ENCODE results near the gene GCFC2.
A peak's percentile ranks its signal among the peaks of the same experiment; 100 is the strongest.

GCFC2 gene

GRCh38 chr2:75710577-75711253, at the start of gene GCFC2:
TSS of gene GCFC2 (minus strand) at chr2:75710915. CDS start at chr2:75710855, 60 bp downstream.
- Histone ChIP-seq H3K36me3 (0 out of 22 replicates have a peak, but pooled peaks cover 0 to 6% (median 0%) of the 10 kb centered on the region in 11 experiments), H3K4me3 (peak within 1 kb of the TSS; percentile 54 to 71 (median 64)), H3K27me3 (no peaks in the 10 kb centered on the region), H3K4me2 (peak within 1 kb of the TSS; percentile 51 to 73 (median 65)), H3K9ac (peak within 1 kb of the TSS; percentile 78 to 86 (median 83)), H4K20me1 (no peaks in the 10 kb centered on the region), H3K9me3 (replicated peaks in 1 of 11) (peaks cover 0 to 25% (median 14%) of the 10 kb centered on the region in 11 experiments; a peak in 18 of 22 replicates), H3K27ac (peak within 1 kb of the TSS; percentile 74 to 87 (median 86)), H3K4me1 (peaks cover 0 to 15% (median 5%) of the 10 kb centered on the region in 10 experiments; a peak in 10 of 20 replicates)
- no peak for TF ChIP-seq Cebpa-rat (IDR thresholded peaks at IDR 0.05)

DNA sequence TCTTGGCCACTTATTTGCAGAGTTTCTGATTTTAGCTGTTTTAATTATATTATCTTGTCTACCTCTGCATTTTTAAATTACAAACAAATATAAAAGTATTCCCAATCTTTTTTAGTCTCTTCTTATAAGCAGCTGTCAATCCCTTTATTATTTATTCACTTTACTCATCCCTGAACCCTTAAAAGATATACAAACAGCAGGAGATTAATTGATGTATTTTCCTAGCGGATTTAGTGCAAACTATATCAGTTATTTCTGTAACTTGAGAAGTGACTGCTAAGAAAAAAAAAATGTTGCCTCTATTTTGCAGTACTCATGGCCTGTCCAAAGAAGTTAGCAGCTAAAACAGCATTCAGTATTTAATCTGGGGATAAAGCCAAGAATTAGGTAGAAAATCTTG, 42.1 kb upstream of the GCFC2 start:
- TF ChIP-seq Cebpa-rat (IDR thresholded peaks at IDR 0.05): no peak

DNA sequence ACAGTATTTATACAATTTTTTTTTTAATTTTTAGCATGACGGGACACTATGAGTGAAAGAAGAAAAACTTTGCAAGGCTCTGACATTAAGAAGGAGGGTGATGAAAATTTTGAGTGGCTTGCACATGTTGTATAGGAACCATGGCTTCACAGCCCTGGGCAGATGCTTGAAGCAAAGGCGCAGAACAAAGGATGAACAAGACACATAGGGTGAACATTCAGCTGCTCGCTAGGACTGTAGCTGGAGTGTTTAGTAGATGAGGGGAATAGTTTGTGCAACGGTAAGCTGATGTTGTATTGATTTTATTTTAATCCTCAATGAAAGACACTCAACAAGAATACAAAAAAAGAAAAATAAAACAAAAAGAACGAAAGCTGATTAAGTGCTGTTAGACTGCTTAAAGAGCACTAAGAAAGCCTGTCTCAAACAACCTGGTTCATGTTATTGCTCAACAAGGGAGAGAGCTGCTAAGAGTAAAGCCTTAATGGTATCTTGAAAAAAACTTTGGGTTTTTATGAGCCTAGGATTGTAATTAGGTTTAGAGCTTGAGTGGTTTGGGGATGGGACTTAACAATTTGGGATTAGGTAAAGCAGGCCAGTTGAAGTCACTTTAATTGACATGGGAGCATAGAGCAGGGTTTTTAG, 41.2 kb upstream of the GCFC2 start:
- H3K9me3 ChIP-seq (replicated peaks in 1 of 11): peaks cover 0 to 12% (median 0%) of the 10 kb centered on the region in 11 experiments; a peak in 3 of 22 replicates
- no peak for TF ChIP-seq Cebpa-rat (IDR thresholded peaks at IDR 0.05)
- no peaks in the 10 kb centered on the region for H3K27me3 ChIP-seq
- no peak overlapping the region for H3K4me3 ChIP-seq
- H3K4me1 ChIP-seq: no peaks in the 10 kb centered on the region
- no peak overlapping the region for H3K4me2 ChIP-seq
- no peak overlapping the region for H3K27ac ChIP-seq
- no peaks in the 10 kb centered on the region for H3K36me3 ChIP-seq
- H3K9ac ChIP-seq: no peak overlapping the region
- no peaks in the 10 kb centered on the region for H4K20me1 ChIP-seq

More for the DNA sequence above, 42.1 kb upstream of the GCFC2 start:
- Histone ChIP-seq H3K27me3 (no peaks in the 10 kb centered on the region), H3K4me3 (no peak overlapping the region), H3K9me3 (replicated peaks in 1 of 11) (peaks cover 0 to 14% (median 0%) of the 10 kb centered on the region in 11 experiments; a peak in 3 of 22 replicates), H3K9ac (no peak overlapping the region), H3K4me1 (no peaks in the 10 kb centered on the region), H3K27ac (no peak overlapping the region), H3K4me2 (no peak overlapping the region), H3K36me3 (no peaks in the 10 kb centered on the region), H4K20me1 (no peaks in the 10 kb centered on the region)

GRCh38 chr2:75751360-75751759, 40.6 kb upstream of the GCFC2 start:
- no peak for TF ChIP-seq Cebpa-rat (IDR thresholded peaks at IDR 0.05)

DNA sequence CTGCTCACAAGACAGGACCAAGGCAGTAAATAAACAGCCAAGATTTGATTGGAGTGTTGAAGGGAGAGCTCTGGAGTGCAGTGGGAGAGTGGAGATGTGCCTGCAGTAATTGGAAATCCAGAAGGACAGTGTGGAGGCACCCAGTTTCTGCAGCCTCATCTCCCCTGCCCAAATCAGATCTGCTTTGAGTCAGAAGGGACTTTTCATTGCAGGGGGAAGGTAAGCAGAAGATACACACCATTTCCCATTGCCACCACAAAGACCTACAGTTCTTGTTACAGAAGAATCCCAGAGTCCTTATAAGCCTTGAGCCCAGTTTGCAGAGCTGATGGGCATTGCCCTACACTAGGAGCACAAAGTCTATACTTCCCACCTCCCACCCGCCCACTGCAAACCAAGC, 27.2 kb upstream of the GCFC2 start:
- Histone ChIP-seq H4K20me1 (no peaks in the 10 kb centered on the region), H3K4me3 (no peak overlapping the region), H3K9me3 (replicated peaks in 1 of 11) (peaks cover 0 to 2% (median under 1%) of the 10 kb centered on the region in 11 experiments; a peak in 3 of 22 replicates), H3K4me1 (no peaks in the 10 kb centered on the region), H3K4me2 (no peak overlapping the region), H3K27me3 (no peaks in the 10 kb centered on the region), H3K36me3 (no peaks in the 10 kb centered on the region), H3K9ac (no peak overlapping the region), H3K27ac (no peak overlapping the region)
- no peak for TF ChIP-seq Cebpa-rat (IDR thresholded peaks at IDR 0.05)

More at GRCh38 chr2:75751360-75751759, 40.6 kb upstream of the GCFC2 start:
- Histone ChIP-seq H3K4me3 (no peak overlapping the region), H3K4me1 (no peaks in the 10 kb centered on the region), H3K36me3 (no peaks in the 10 kb centered on the region), H3K27ac (no peak overlapping the region), H3K9me3 (replicated peaks in 1 of 11) (peaks cover 0 to 12% (median 0%) of the 10 kb centered on the region in 11 experiments; a peak in 3 of 22 replicates), H3K9ac (no peak overlapping the region), H4K20me1 (no peaks in the 10 kb centered on the region), H3K4me2 (no peak overlapping the region), H3K27me3 (no peaks in the 10 kb centered on the region)

GRCh38 chr2:75736276-75736675, 25.6 kb upstream of the GCFC2 start:
- H3K36me3 ChIP-seq: no peaks in the 10 kb centered on the region
- H3K4me2 ChIP-seq: no peak overlapping the region
- no peaks in the 10 kb centered on the region for H3K9me3 ChIP-seq (replicated peaks in 1 of 11)
- H3K27me3 ChIP-seq: no peaks in the 10 kb centered on the region
- TF ChIP-seq Cebpa-rat (IDR thresholded peaks at IDR 0.05): no peak
- no peak overlapping the region for H3K27ac ChIP-seq
- H3K4me3 ChIP-seq: no peak overlapping the region
- no peaks in the 10 kb centered on the region for H4K20me1 ChIP-seq
- H3K4me1 ChIP-seq: no peaks in the 10 kb centered on the region
- no peak overlapping the region for H3K9ac ChIP-seq

- no peaks in the 10 kb centered on the region for H3K9me3 ChIP-seq (replicated peaks in 1 of 11)
- no peak for TF ChIP-seq Cebpa-rat (IDR thresholded peaks at IDR 0.05)
- no peaks in the 10 kb centered on the region for H3K27me3 ChIP-seq
- no peaks in the 10 kb centered on the region for H3K36me3 ChIP-seq
- no peaks in the 10 kb centered on the region for H4K20me1 ChIP-seq
- no peak overlapping the region for H3K27ac ChIP-seq
- peaks cover 0 to 7% (median 0%) of the 10 kb centered on the region in 10 experiments; a peak in 3 of 20 replicates for H3K4me1 ChIP-seq
- H3K9ac ChIP-seq: no peak overlapping the region
- no peak overlapping the region for H3K4me3 ChIP-seq
- H3K4me2 ChIP-seq: no peak overlapping the region
Measured at GRCh38 chr2:75729861-75730260, 19.1 kb upstream of the GCFC2 start.

- Histone ChIP-seq H3K4me3 (no peak overlapping the region), H3K4me2 (0 out of 22 replicates have a peak overlapping the region, but pooled peaks of 2 of the 11 experiments have one; percentile 16 to 29), H3K36me3 (no peaks in the 10 kb centered on the region), H3K27me3 (no peaks in the 10 kb centered on the region), H3K27ac (no peak overlapping the region), H4K20me1 (no peaks in the 10 kb centered on the region), H3K9me3 (replicated peaks in 1 of 11) (no peaks in the 10 kb centered on the region), H3K9ac (no peak overlapping the region), H3K4me1 (peaks cover 0 to 7% (median 0%) of the 10 kb centered on the region in 10 experiments; a peak in 3 of 20 replicates)
- no peak for TF ChIP-seq Cebpa-rat (IDR thresholded peaks at IDR 0.05)
Measured at GRCh38 chr2:75728614-75729419, 18.1 kb upstream of the GCFC2 start.

DNA sequence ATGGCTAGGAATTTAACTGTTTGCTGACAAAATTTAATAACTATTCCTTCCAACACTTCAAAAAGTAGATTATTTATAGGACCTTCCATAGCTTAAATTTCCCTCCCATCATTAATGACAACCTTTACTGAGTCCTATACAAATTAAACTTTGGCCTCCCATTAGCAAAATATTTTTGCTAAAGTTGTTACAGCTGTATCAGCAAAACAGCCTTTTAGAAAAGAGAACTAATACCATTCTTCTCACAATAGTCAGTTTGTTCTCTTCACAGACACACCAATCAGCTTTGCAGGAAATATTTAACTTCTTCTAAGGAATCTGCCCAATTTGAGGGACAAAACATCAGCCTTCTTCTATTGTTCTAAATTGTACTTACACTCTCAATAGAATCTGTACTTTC, 12.0 kb upstream of the GCFC2 start:
- no peak for TF ChIP-seq Cebpa-rat (IDR thresholded peaks at IDR 0.05)
- Histone ChIP-seq H3K36me3 (no peaks in the 10 kb centered on the region), H3K4me1 (no peaks in the 10 kb centered on the region), H3K4me3 (no peak overlapping the region), H4K20me1 (no peaks in the 10 kb centered on the region), H3K27ac (no peak overlapping the region), H3K4me2 (no peak overlapping the region), H3K9me3 (replicated peaks in 1 of 11) (peaks cover 0 to 5% (median 0%) of the 10 kb centered on the region in 11 experiments; a peak in 1 of 22 replicates), H3K9ac (no peak overlapping the region), H3K27me3 (no peaks in the 10 kb centered on the region)
